GM19240 (cell line): Measurements from ENCODE around the gene RNASE11.
"Not testable (repeated sequence)": the region's sequence is repeated elsewhere in the genome, so short reads cannot be mapped to it uniquely, and the experiment has no call there.

ENCODE experiments used
- DNase-seq: peaks from one replicate; pipeline ENCODE4 v3.0.0; 2011; ENCODE audit warnings: low spot score; ENCODE audit not compliant: insufficient read length

The RNASE11 gene

GRCh38 chr14:20587489-20588154, at the start of gene RNASE11:
Gene RNASE11 (minus strand): TSS chr14:20588001.
- DNase-seq, result no peak

GRCh38 chr14:20632831-20633691, 45.3 kb upstream of the RNASE11 start:
- no peak for DNase-seq

DNA sequence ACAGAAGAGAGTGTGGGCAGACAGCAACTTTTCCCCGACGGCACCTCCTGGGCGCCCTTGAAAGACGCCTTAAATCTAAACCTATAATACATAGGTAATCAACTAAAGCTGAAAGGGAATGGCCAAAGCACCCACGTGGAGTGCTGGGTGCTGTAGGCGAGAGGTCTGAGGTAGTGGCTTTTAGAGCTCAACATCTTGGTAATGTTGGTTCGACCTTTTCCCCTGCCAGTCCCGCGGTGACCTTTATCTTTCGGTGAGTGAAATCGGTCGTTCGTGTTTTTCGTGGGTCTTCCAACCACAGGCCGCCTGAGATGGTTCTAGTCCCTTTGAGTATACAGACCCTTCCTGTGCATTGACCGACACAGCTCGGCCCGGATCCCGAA, 44.6 kb upstream of the RNASE11 start:
- no peak for DNase-seq

GRCh38 chr14:20631880-20632389, 44.1 kb upstream of the RNASE11 start:
- DNase-seq, result no peak

GRCh38 chr14:20631023-20631879, 43.5 kb upstream of the RNASE11 start:
- DNase-seq, result no peak

DNA sequence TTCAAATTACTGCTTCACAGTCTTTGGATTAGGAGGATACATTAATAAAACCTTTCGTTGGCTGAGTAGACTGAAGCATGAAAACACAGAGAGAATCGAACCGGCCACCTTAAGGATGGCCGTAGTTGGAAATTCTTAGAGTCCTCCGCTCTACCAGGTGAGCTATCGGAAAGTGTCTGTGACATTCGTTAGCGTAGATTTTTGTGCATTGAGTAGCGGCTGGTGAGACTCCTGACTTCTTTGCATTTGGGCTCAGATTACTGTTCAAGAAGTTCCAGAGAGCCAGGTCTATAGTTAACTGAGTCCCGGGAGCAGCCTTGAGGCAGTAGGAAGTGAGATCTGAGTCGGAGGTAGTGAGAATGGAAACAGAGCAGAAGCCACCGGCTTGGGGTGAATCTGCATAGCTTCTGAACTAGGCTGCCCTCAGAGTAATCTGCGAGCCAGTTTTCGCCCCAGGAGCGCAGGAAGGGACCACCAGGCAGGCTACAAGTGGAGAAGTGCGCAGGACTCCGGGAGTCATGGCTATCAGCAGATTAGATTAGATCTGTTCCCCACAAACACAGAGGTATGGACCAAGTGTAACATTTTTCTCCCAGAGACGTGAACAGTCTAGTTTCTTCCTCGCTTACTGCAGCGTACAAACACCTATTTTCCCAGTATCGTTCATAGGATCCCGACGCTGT, 42.7 kb upstream of the RNASE11 start:
- no peak for DNase-seq

GRCh38 chr14:20628063-20628854, 40.5 kb upstream of the RNASE11 start:
- no peak for DNase-seq

DNA sequence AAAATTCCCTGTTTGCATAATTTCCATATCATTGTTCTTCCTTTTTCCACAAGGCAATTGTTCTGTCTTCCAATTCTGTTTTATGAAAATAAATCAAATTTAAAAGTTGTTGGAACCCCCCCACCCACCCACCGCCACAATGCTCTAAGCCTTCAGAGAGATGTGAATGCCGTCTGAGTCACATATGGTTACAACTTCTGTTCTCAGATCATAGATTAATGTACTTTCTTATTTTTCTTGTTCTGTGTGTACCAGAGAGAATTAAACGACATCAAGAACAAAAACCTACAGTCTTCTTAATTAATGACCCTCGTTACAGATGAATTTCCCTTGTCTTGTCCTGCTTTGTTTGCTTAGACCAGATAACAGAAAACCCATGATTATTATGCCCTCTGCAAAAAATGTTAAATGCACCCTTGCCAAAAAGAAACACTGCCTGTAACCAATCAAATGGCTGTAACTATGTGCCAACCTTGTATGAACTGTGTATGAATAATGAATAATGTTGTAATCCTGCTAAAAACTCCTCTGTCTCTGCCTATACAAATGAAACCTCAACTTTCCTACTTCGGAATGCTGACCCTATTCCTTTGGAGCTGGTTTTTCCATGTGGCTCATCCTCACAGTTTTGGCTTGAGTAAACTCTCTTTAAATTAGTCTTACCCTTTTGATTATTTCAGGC, 39.7 kb upstream of the RNASE11 start:
- no peak for DNase-seq

GRCh38 chr14:20626274-20626673, 38.5 kb upstream of the RNASE11 start:
- DNase-seq, result no peak

GRCh38 chr14:20624495-20625070, 36.8 kb upstream of the RNASE11 start:
- no peak for DNase-seq

GRCh38 chr14:20623798-20624197, 36.0 kb upstream of the RNASE11 start:
- DNase-seq, result no peak

GRCh38 chr14:20622816-20623291, 35.1 kb upstream of the RNASE11 start:
- no peak for DNase-seq

DNA sequence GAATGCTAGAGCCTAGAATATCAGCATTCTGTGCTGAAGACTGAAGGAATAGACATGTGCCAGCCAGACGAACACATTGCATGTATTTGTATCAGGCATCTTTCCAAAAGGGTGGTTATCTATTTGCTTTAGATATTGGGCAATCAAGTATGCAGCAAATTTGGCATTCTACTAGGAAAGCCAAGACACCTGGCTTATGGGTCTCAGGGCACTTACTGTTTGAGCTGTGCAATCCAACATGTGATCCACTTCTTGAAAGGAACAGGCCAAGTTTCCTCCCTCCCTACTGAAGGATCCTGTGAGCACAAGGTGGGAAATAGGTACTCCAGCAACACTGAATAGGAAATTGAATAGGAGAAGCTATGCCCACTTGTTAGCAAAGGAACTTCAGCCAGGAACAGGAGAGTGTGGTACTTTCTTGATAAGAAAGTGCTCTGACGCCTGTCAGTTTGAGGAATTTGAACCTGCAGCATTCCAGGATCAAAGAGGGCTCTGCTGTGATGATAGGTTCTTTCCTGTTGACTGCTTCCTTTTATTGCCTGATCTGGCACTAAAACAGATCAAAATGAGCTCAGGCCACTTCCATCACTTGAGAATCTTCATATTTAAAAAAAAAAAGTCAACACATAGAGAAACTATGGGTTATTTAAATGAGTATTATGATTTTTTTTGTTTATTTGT, 33.1 kb upstream of the RNASE11 start:
- no peak for DNase-seq

GRCh38 chr14:20619688-20620087, 31.9 kb upstream of the RNASE11 start:
- DNase-seq, result not testable (repeated sequence)

DNA sequence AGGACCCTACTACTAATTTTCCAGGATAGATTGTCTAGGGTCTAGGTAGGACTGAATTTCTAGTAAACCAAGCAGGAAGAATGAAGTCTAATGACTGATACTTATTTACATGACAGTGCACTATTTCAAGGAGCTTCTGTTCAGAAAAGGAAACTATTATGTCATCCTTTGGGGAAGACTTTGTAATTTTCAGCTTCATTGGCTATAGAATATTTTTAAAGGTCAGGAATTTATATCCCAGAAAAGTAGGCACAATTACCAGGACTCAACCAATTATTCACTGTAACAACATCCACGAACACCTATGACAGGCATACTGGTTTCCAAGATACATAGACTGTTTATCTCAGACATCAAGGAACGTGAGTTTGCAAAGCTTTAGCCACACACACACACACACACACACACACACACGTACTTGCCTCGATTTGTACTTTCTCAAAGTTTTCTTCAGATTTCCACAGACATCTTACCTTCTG, 30.5 kb upstream of the RNASE11 start:
- DNase-seq, result no peak

DNA sequence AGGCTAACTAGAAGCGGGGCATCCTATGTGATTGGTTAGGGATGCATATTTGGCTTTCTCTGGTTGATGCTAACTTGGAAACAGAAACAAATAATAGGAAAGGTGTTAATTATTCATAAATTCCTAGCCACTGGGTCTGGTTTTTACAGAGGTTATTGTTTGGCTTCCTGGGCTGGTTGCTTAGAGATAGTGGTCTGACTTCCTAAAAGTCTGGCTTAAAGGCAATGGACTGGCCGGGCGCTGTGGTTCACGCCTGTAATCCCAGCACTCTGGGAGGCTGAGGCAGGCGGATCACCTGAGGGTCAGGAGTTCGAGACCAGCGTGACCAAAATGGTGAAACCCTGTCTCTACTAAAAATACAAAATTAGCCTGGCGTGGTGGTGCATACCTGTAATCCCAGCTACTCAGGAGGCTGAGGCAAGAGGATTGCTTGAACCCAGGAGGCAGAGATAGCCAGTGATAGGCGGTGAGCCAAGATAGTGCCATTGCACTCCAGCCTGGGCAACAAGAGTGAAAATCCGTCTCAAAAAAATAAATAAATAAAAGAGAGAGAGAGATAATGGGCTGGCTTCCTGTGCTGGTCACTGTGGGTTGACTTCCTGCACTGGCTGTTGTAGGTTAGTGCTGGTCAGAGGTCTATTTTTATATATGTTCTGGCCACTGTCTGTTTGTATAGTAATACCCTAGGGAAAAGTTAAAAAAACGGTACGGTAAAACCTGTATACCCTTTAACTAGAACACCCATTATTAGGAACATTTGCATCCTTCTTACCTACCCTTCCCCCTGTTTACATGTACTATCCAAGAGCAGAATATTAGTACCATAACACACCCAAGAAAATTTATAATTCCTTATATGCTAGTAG, 29.6 kb upstream of the RNASE11 start:
- DNase-seq, result no peak

DNA sequence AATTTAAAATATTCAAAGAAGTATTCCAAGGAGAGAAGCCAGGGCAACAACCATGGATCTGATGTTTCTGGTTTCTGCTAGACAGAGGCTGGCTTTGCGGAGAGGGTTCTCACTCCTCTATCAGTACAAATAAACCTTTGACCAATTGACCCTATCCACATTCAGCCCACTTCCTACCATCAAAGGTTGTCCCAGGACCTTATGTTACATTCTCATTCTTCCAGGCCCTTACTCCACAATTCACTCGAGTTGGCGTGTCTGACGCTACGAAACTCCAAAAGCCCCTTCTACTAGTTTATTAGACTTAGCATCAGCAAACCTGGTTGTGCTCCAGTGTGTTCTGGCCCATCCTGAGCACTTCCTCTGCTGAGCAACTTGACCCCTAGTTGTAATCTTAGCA, 28.2 kb upstream of the RNASE11 start:
- no peak for DNase-seq
